K562 (cell line): ENCODE results near the gene ZNF574.

Experiments
- ATF2 ChIP-seq: sonication (generic); formaldehyde crosslinking; IDR thresholded peaks from 2 replicates; pipeline ENCODE4 v1.8.1; 2022; ENCODE audit warnings: missing genetic modification reagents
- CHAMP1 ChIP-seq: fragments of 450-650 bp; IDR thresholded peaks from 2 replicates; pipeline ENCODE4 v1.6.1; 2016; ENCODE audit warnings: mild to moderate bottlenecking
- CTCF ChIP-seq, 3 experiments: IDR thresholded peaks in 2 of 3; conservative IDR thresholded peaks in 1 of 3; 2 replicates each; pipeline ENCODE4 v1.5.1; 2011 to 2012; ENCODE audit warnings: low read length in 3 of 3, mild to moderate bottlenecking in 3 of 3, control low read depth in 2 of 3, improper control_type of control experiment in 1 of 3, inconsistent platforms in 1 of 3, low read depth in 1 of 3, mixed read lengths in 1 of 3, moderate library complexity in 1 of 3; ENCODE audit not compliant: insufficient read depth in 2 of 3
- JUN ChIP-seq, 2 experiments: sonication (generic) in 1 of 2; formaldehyde crosslinking in 1 of 2; IDR thresholded peaks; 2 replicates each; pipeline versions ENCODE4 v1.6.1 to v1.8.0; 2012 to 2022; ENCODE audit warnings: borderline replicate concordance in 2 of 2, mild to moderate bottlenecking in 2 of 2, improper control_type of control experiment in 1 of 2, low read depth in 1 of 2, low read length in 1 of 2, missing genetic modification reagents in 1 of 2
- PCBP1 ChIP-seq: fragments of 200-400 bp; formaldehyde crosslinking; IDR thresholded peaks from 2 replicates; pipeline ENCODE4 v1.6.1; 2018; ENCODE audit warnings: mild to moderate bottlenecking, low read depth, low read length; ENCODE audit not compliant: poor library complexity, severe bottlenecking
- POLR2A ChIP-seq: fragments of 450-650 bp; conservative IDR thresholded peaks from 2 replicates; pipeline ENCODE4 v1.6.1; 2016
- ZNF143 ChIP-seq: sonication (generic); formaldehyde crosslinking; IDR thresholded peaks from 2 replicates; pipeline ENCODE4 v1.9.0; 2022; ENCODE audit warnings: mild to moderate bottlenecking, missing genetic modification reagents
- ZNF175 ChIP-seq: fragments of 200-800 bp; sonication (Bioruptor generic); IDR thresholded peaks from 2 replicates; pipeline ENCODE4 v1.6.1; 2016; ENCODE audit warnings: low read depth, mild to moderate bottlenecking, missing genetic modification characterization, missing compliant biosample characterization

GRCh38 chr19:42086188-42086736 is 10.3 kb downstream of the ZNF574 start:
- no peak for TF ChIP-seq ZNF143 (CRISPR knock-in tag)
- TF ChIP-seq CHAMP1 = no peak
- TF ChIP-seq ZNF175 (CRISPR knock-in tag) = no peak
- TF ChIP-seq POLR2A = no peak
- TF ChIP-seq ATF2 = no peak
- no peak for TF ChIP-seq PCBP1
- TF ChIP-seq JUN (IDR thresholded peaks at IDR 0.05; ENCODE audit: borderline replicate concordance, low read depth, low read length) = no peak
- TF ChIP-seq JUN (CRISPR knock-in tag; IDR thresholded peaks at IDR 0.05; ENCODE audit: borderline replicate concordance) = no peak
- TF ChIP-seq CTCF (IDR thresholded peaks at IDR 0.05 in 2 of 3, conservative IDR thresholded peaks at IDR 0.05 in 1 of 3; ENCODE audit: insufficient read depth in 2 of 3, low read depth in 1 of 3, low read length in 3 of 3) = no peak
